Fibroblast of the aortic adventitia (primary cell): ENCODE measurements around the gene ENO2. TPM values are rescaled to one million over a fixed set of nuclear protein-coding genes. Genes with fewer than 3 reads are reported as not detected.
"Not testable (repeated sequence)": the region's sequence is repeated elsewhere in the genome, so short reads cannot be mapped to it uniquely, and the experiment has no call there.

Source experiments
- DNase-seq: peaks from one replicate; pipeline ENCODE4 v3.0.0-alpha.2; 2010; ENCODE audit warnings: low read depth
- H3K4me3 ChIP-seq: 2 replicates; pipeline ENCODE4 v1.5.1; 2011; ENCODE audit warnings: low read depth, mild to moderate bottlenecking, control low read depth, low read length, moderate library complexity
- total RNA-seq: library from RNA; depleted of rRNA; stranded (reverse); fragments of >200 nt; gene quantifications from 2 replicates; pipeline ENCODE4 v1.2.3, GENCODE V29; 2012; ENCODE audit warnings: low replicate concordance
- TF ChIP-seq, protein P1 (sequence below): IDR thresholded peaks from 2 replicates; pipeline ENCODE4 v1.5.1; 2011; ENCODE audit warnings: mild to moderate bottlenecking, low read length, control low read depth, inconsistent platforms; ENCODE audit not compliant: insufficient read depth

ENO2 gene
- total RNA-seq, 1 donor = 12.7 TPM

DNA sequence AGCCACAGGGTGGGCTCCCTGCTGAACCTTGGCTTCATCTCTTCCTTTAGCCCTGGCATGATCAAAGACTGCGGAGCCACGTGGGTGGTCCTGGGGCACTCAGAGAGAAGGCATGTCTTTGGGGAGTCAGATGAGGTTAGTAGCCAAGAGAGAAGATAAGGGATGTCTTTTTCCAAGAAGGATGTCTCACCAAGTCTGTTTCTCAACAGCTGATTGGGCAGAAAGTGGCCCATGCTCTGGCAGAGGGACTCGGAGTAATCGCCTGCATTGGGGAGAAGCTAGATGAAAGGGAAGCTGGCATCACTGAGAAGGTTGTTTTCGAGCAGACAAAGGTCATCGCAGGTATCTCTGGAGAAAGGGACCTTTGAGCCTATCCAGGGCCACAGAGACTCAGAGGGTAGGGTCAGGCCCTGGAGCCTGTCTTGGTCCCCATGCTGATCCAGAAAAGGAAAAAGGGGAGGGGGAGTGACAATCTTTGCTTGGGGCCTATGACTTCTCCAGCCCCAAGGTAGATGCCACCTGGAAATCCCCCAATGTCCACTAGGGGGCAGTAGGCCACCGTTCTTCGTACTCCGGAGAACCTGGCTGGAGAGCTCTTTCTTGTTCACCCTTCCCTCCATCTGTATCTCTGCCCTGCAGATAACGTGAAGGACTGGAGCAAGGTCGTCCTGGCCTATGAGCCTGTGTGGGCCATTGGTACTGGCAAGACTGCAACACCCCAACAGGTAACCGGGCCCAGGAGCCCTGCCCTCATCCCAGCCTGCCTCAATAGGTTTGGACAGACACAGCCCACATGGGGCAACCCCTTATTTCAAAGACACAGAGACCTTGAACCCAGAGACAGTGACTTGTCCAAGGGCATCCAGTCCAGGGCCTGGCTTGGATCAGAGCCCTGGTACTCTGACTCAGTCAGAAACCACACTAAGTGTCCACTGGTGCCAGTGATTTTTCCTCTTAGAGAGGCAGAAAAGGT lies 45.0 kb upstream of the ENO2 start:
- DNase-seq = peak; percentile 80
- TF ChIP-seq, protein P1, sequence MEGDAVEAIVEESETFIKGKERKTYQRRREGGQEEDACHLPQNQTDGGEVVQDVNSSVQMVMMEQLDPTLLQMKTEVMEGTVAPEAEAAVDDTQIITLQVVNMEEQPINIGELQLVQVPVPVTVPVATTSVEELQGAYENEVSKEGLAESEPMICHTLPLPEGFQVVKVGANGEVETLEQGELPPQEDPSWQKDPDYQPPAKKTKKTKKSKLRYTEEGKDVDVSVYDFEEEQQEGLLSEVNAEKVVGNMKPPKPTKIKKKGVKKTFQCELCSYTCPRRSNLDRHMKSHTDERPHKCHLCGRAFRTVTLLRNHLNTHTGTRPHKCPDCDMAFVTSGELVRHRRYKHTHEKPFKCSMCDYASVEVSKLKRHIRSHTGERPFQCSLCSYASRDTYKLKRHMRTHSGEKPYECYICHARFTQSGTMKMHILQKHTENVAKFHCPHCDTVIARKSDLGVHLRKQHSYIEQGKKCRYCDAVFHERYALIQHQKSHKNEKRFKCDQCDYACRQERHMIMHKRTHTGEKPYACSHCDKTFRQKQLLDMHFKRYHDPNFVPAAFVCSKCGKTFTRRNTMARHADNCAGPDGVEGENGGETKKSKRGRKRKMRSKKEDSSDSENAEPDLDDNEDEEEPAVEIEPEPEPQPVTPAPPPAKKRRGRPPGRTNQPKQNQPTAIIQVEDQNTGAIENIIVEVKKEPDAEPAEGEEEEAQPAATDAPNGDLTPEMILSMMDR = peak; percentile 89
- H3K4me3 ChIP-seq = peak overlapping the region; percentile 91

- not testable (repeated sequence) for DNase-seq, H3K4me3 ChIP-seq
These were observed 44.1 kb upstream of the ENO2 start for GRCh38 chr12:6870304-6870703.

DNA sequence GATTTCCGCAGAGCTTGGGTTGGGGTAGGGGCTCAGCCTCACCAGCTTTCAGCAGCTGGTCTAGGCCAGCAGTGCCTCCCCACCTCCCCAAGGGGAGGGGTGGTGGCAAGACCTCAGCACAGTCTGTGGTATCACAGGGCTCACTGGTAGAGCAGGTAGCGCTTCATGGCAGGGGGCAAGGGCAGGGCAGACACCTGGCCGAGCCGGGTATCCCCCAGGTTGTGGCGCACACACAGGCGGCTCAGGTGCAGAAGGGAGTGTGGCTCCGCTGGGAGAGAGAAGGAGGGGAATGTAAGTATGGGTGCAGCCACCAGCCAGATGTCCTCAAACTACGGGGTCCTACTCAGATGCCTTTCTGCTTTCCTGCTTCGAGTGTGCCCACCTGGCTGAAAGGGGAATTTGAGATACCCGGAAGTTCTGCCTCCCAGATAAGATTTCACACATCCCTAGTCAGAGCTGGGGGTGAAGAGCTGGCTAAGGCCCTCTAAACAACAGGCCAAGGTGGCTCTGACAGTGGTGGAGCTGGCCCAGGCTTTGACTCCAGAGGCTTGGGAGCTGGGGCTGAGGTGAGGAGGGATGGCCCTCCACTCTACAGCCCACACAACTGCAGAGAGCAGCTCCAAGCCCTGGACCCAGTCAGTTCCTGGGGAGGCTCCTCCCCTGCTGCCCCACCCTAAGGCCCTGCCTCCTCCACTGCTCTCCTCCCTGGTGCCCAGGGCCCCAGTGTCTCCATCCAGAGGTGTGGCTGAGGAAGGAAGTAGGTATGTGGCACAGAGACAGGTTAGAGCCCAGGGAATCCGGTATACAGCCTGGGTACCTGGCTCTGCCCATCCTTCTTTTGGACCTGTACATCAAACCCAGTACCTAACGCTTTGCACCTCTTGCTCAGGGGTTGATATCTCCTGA lies 43.1 kb upstream of the ENO2 start:
- TF ChIP-seq, protein P1 = no peak
- DNase-seq = no peak
- H3K4me3 ChIP-seq = peak overlapping the region; percentile 91

- peak; percentile 57 for DNase-seq
- TF ChIP-seq, protein P1 = peak; percentile 100
- H3K4me3 ChIP-seq = peak overlapping the region; percentile 91
These were observed 42.0 kb upstream of the ENO2 start for GRCh38 chr12:6872073-6873048.

DNA sequence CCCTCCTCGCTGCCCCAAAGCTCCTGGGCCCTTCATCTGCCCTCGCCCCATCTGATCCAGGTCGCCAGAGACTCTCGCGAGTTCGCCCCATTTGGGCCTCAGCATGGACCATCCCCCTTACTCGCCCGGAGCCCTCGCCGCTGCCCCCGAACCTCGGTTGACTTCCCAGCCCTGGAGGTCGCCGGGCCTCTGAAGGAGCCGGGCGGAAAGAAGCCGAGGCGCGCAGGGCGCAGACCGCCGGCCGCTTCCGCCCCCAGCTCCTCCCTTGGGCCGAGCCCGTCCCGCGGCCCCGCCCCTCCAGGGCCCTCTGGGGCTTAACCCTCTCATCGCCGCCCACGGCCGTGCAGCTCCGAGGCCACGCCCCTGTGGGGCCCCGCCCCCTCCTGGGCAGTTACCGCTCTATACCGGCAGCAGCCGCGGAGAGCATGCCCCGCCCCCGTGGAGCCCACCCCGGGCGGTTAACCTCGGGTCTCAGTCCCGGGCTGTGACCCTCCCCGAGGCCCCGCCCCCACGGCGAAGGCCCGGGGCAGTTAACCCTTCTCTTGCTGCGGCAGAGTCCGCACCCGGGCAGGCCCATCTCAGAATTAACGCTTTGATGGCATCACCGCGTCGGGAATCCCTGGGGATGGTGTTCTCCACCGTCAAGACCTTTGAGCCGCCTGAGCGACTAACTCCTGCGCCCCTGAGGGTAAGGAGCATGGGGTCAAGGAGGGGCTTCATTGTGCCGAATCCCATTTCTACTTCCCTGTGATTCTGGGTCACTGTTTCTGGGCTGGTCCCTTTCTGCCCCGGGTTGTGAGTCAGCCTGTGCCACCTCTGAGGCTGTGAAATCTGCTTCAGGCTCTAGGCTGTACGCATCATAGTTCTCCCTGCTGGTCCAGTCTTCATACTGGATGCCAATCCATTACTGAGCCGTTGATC lies 41.0 kb upstream of the ENO2 start, which contains the start of gene SPSB2:
Gene SPSB2 (minus strand): TSS at position 210 of the 921 bp plus-strand sequence. CDS start 402 bp downstream, outside the sequence.
- DNase-seq = peak; percentile 91
- TF ChIP-seq, protein P1 = peak; percentile 1
- peak within 1 kb of the TSS; percentile 91 for H3K4me3 ChIP-seq

- peak overlapping the region; percentile 91 for H3K4me3 ChIP-seq
- DNase-seq = not testable (repeated sequence)
These were observed 40.4 kb upstream of the ENO2 start for GRCh38 chr12:6874015-6874368.

- H3K4me3 ChIP-seq, DNase-seq: not testable (repeated sequence)
These were observed 34.6 kb upstream of the ENO2 start for GRCh38 chr12:6879824-6880223.
